GM21390 (cell line): Measurements from ENCODE around the gene BOD1.

Source experiments
- ATAC-seq: cut with Tn5 transposase; IDR thresholded peaks from one replicate; pipeline ENCODE4 v1.9.1; 2021; ENCODE audit not compliant: unreplicated experiment

The BOD1 gene

GRCh38 chr5:173616577-173617118 lies at the start of gene BOD1:
BOD1 (minus strand) TSS chr5:173616650; CDS start chr5:173616436, 214 bp downstream.
- ATAC-seq = peak; percentile 93

- ATAC-seq = no peak
These were observed 48.9 kb upstream of the BOD1 start for GRCh38 chr5:173665326-173665725.

GRCh38 chr5:173664154-173664526 lies 47.7 kb upstream of the BOD1 start:
- no peak for ATAC-seq

GRCh38 chr5:173663352-173664153 lies 47.1 kb upstream of the BOD1 start:
- ATAC-seq = no peak

- no peak for ATAC-seq
These were observed 46.3 kb upstream of the BOD1 start for GRCh38 chr5:173662581-173663351.

- ATAC-seq = no peak
These were observed 44.2 kb upstream of the BOD1 start for GRCh38 chr5:173660481-173661280.

- no peak for ATAC-seq
These were observed 43.0 kb upstream of the BOD1 start for GRCh38 chr5:173659423-173659822.

GRCh38 chr5:173657741-173658356 lies 41.4 kb upstream of the BOD1 start:
- no peak for ATAC-seq

GRCh38 chr5:173655196-173655797 lies 38.8 kb upstream of the BOD1 start:
- no peak for ATAC-seq

GRCh38 chr5:173653822-173654523 lies 37.5 kb upstream of the BOD1 start:
- ATAC-seq = no peak

GRCh38 chr5:173648308-173648866 lies 31.9 kb upstream of the BOD1 start:
- no peak for ATAC-seq

- ATAC-seq = no peak
These were observed 30.2 kb upstream of the BOD1 start for GRCh38 chr5:173646692-173647091.

- no peak for ATAC-seq
These were observed 29.6 kb upstream of the BOD1 start for GRCh38 chr5:173645890-173646574.

GRCh38 chr5:173645437-173645807 lies 29.0 kb upstream of the BOD1 start:
- no peak for ATAC-seq

- ATAC-seq = no peak
These were observed 28.4 kb upstream of the BOD1 start for GRCh38 chr5:173644673-173645436.

GRCh38 chr5:173643964-173644363 lies 27.5 kb upstream of the BOD1 start:
- ATAC-seq = peak; percentile 93

GRCh38 chr5:173642895-173643481 lies 26.5 kb upstream of the BOD1 start:
- no peak for ATAC-seq
